HEK293T (cell line): ENCODE results near the gene PPP1R13B.

Experiments used
- CTCF ChIA-PET: fragments of 350-600 bp; formaldehyde crosslinking; extraction: SDS; loops from one replicate; lab custom pipeline; 2021; ENCODE audit warnings: antibody characterized with exemption, inconsistent platforms; lab: Yijun Ruan, JAX
- POLR2A ChIA-PET: fragments of 350-600 bp; formaldehyde crosslinking; extraction: SDS; loops from one replicate; lab custom pipeline; 2020; ENCODE audit warnings: antibody characterized with exemption, inconsistent platforms; lab: Yijun Ruan, JAX
- DNase-seq: peaks from one replicate; pipeline ENCODE4 v3.0.0; 2012; ENCODE audit warnings: mixed read lengths; ENCODE audit errors: extremely low spot score
- ARNT ChIP-seq: fragments of 450-650 bp; IDR thresholded peaks from 2 replicates; pipeline ENCODE4 v1.6.1; 2017; ENCODE audit warnings: mild to moderate bottlenecking
- BHLHE40 ChIP-seq: fragments of 450-650 bp; IDR thresholded peaks from 2 replicates; pipeline ENCODE4 v1.6.1; 2016; ENCODE audit warnings: mild to moderate bottlenecking, moderate library complexity, borderline replicate concordance
- CTBP1 ChIP-seq: fragments of 450-650 bp; IDR thresholded peaks from 2 replicates; pipeline ENCODE4 v1.6.1; 2016; ENCODE audit warnings: borderline replicate concordance
- ELF4 ChIP-seq: fragments of 450-650 bp; IDR thresholded peaks from 2 replicates; pipeline ENCODE4 v1.6.1; 2017; ENCODE audit warnings: antibody characterized with exemption
- FOXK2 ChIP-seq: fragments of 450-650 bp; IDR thresholded peaks from 2 replicates; pipeline ENCODE4 v1.6.1; 2016; ENCODE audit warnings: mild to moderate bottlenecking
- FOXM1 ChIP-seq: fragments of 450-650 bp; IDR thresholded peaks from 2 replicates; pipeline ENCODE4 v1.6.1; 2017; ENCODE audit warnings: mild to moderate bottlenecking, borderline replicate concordance
- HDGF ChIP-seq: fragments of 450-650 bp; IDR thresholded peaks from 2 replicates; pipeline ENCODE4 v1.6.1; 2017; ENCODE audit warnings: antibody characterized with exemption, borderline replicate concordance
- L3MBTL2 ChIP-seq: fragments of 450-650 bp; conservative IDR thresholded peaks from 2 replicates; pipeline ENCODE4 v1.6.1; 2016; ENCODE audit warnings: mild to moderate bottlenecking
- LEF1 ChIP-seq: fragments of 450-650 bp; IDR thresholded peaks from 2 replicates; pipeline ENCODE4 v1.6.1; 2017; ENCODE audit warnings: mild to moderate bottlenecking, borderline replicate concordance
- NFRKB ChIP-seq: fragments of 450-650 bp; IDR thresholded peaks from 2 replicates; pipeline ENCODE4 v1.6.1; 2016; ENCODE audit warnings: mild to moderate bottlenecking, moderate library complexity
- SP1 ChIP-seq: fragments of 450-650 bp; IDR thresholded peaks from 2 replicates; pipeline ENCODE4 v1.6.1; 2017
- SUZ12 ChIP-seq: fragments of 450-650 bp; IDR thresholded peaks from 2 replicates; pipeline ENCODE4 v1.6.1; 2016; ENCODE audit warnings: mild to moderate bottlenecking
- TARDBP ChIP-seq: fragments of 450-650 bp; IDR thresholded peaks from 2 replicates; pipeline ENCODE4 v1.6.1; 2016
- ZNF384 ChIP-seq: fragments of 450-650 bp; IDR thresholded peaks from 2 replicates; pipeline ENCODE4 v1.6.1; 2016
- TF ChIP-seq, protein P1 (sequence below): fragments of 450-650 bp; IDR thresholded peaks from 2 replicates; pipeline ENCODE4 v1.6.1; 2016

PPP1R13B gene

DNA sequence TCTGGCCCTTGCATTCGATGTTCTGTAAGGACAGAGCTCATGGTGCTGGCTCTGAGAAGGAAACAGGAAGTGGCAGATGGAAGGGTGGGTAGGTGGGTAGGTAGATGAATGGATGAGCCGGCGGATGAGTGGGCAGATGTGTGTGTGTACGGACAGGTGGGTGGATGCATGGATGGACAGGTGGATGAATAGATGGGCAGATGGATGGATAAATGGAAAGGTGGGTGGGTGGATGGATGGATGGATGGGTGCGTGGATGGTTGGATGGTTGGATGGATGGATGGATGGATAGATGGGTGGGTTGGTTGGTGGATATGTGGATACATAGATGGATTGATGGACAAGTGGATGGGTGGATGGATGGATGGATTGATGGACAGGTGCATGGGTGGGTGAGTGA lies 27.6 kb upstream of the PPP1R13B start:
- no peak for DNase-seq
- TF ChIP-seq, protein P1, sequence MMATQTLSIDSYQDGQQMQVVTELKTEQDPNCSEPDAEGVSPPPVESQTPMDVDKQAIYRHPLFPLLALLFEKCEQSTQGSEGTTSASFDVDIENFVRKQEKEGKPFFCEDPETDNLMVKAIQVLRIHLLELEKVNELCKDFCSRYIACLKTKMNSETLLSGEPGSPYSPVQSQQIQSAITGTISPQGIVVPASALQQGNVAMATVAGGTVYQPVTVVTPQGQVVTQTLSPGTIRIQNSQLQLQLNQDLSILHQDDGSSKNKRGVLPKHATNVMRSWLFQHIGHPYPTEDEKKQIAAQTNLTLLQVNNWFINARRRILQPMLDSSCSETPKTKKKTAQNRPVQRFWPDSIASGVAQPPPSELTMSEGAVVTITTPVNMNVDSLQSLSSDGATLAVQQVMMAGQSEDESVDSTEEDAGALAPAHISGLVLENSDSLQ, result no peak
- no peak for TF ChIP-seq ARNT
- POLR2A ChIA-PET, result no interaction called here
- CTCF ChIA-PET, result no interaction called here

DNA sequence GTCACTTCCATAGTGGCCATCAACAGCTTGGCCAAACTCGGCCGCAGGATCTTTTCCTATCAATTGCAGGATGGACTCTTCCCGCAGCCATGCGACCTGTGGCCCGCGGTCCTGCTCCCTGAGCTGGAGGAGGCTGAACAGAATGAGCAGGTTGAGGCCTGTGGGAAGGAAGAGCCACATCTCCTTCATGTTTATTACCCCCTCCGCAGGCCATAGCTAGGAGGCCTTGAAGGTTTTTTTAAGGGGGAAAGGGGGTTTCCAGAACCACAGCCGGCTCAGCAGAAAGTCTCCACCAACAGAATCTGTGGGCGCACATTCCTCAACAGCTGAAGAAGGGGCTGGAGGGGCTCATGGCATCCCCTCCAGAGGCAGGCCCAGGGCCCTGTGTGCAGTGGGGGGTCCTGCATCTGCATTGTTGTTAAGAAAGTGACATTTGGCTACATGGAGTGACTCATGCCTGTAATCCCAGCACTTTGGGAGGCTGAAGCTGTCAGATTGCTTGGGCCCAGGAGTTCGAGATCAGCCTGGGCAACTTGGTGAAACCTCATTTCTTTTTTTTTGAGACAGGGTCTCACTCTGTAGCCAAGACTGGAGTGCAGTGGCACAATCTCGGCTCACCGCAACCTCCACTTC lies 25.2 kb upstream of the PPP1R13B start:
- no peak for DNase-seq
- CTCF ChIA-PET, result interaction anchor here (0.7 kb wide), 1 partner anchor 31 kb away, joined by 6 read pairs; no protein-coding TSS in a partner anchor
- POLR2A ChIA-PET, result no interaction called here
- TF ChIP-seq TARDBP, result no peak
- TF ChIP-seq ZNF384, result no peak
- TF ChIP-seq HDGF, result no peak
- TF ChIP-seq SP1, result no peak
- TF ChIP-seq L3MBTL2, result no peak
- no peak for TF ChIP-seq NFRKB
- TF ChIP-seq, protein P1, result no peak
- TF ChIP-seq SUZ12, result no peak
- TF ChIP-seq LEF1, result no peak
- no peak for TF ChIP-seq CTBP1
- no peak for TF ChIP-seq ARNT

DNA sequence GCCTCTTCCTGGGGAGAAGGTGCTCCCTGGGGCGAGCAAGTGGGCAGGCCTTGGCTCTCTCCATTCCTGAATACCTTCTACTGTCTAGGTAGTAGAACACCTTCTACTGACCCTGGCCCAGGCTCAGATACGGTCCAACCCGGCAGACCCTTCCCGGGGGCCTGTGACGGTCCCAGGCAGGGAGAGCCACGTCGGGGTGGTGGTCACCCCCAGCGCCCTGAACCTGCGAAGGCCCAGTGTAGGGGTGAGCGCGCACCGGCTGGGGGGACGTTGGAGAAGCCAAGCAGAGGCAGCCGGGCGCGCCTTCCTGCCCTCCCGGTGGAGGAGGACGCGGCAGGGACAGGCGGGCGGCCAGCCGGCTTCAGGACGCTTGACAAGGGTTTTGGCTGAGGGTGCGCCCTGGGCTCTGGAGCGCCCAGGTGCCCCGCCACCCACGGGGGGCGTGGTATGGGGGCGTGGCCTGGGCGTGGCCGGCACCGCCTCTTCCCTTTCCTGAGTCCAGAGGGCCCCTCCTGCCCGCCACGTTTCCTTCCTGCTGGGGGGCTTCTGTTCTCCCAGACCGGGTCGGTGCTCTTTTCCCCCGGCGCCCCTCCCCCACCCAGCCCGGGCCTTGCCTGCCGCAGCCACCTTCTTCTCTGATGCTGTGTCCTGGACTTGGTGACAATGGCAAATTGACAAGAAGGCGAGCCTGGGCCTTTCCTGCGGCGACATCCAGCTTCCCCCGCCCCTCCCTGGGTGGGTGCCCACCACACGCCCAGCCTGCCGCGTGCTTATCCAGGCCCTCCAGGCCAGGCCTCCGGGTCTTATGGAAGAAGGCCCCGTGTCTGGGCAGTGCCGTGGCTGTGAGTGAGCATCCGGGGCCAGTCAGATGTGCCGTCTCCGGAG lies 24.5 kb upstream of the PPP1R13B start:
- DNase-seq, result no peak
- POLR2A ChIA-PET, result no interaction called here

DNA sequence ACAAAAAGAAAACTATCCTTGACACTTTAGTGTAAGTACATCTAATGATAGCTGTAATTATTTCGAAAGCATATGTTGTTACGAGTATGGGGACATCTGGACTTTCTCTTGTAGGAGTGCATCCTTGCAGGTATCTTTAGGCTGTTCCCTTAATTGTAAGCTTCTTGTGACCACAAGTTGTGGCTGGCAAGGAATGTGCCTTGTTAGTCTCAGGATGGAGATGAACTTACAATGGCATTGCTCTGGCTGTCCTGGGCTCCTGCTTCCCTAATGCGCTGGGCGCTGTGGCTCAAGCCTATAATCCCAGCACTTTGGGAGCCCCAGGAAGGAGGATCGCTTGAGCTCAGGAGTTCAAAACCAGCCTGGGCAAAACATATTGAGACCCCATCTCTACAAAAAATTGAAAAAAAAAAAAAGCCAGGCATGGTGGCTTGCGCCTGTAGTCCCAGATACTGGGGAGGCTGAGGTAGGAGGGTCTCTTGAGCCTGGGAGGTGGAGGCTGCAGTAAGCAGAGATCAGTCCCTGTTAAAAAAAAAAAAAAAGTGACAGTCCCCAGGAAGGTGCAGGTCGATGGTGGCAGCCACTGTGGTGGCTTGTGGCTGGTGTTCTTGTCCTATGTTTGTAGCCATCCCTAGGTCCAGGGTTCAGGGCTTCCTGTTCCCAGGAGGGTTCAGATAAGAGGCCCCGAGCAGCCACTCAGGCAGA lies 23.7 kb upstream of the PPP1R13B start:
- DNase-seq, result no peak
- POLR2A ChIA-PET, result no interaction called here
- CTCF ChIA-PET, result interaction anchor here (0.8 kb wide), 1 partner anchor 30 kb away, joined by 6 read pairs; no protein-coding TSS in a partner anchor
- TF ChIP-seq SP1 (no peak), NFRKB (no peak)

More for the DNA sequence above, 24.5 kb upstream of the PPP1R13B start:
- CTCF ChIA-PET, result interaction anchor here (0.7 kb wide), 1 partner anchor 32 kb away, joined by 6 read pairs; no protein-coding TSS in a partner anchor
- TF ChIP-seq BHLHE40 (no peak), SUZ12 (no peak), ELF4 (no peak), FOXM1 (no peak), NFRKB (no peak), FOXK2 (no peak), LEF1 (no peak), TARDBP (no peak), HDGF (no peak)
- TF ChIP-seq, protein P1, result no peak

DNA sequence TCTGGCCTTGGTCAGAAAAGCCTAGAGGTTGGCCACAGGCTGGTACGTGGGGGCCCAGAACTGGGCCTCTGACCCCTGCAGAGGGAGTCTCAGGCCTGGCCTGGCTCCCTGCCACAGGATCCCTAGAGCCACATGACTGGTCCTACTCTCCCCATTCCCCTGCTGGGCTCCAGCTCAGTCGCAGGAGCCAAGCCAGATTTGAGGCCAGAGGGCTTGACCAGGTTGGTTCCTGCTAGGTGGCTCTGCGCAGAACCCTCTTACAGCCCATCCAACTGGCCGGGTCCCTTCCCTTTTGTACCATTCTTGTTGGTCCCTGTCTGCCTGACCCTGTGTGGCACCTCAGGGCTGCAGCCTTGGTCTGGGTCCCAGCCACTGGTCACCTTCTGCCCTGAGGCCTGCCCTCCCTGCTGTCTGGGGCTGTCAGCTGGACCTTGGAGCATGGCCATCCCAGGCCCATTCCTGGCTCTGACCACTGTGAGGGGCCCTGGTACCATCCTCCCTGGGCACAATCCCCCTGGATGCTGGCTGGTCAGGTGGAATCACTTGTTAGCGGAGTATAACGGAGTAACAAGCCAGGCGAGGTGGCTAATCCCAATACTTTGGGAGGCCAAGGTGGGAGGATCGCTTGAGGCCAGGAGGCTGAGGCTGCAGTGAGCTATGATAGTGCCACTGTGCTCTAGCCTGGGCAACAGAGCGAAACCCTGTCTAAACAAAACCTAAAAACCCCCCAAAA lies 22.9 kb upstream of the PPP1R13B start:
- POLR2A ChIA-PET, result no interaction called here

More for the DNA sequence above, 22.9 kb upstream of the PPP1R13B start:
- DNase-seq, result no peak
- no peak for TF ChIP-seq FOXK2
- TF ChIP-seq ELF4, result no peak
- no peak for TF ChIP-seq ZNF384
- TF ChIP-seq TARDBP, result no peak
- no peak for TF ChIP-seq HDGF
- TF ChIP-seq SUZ12, result no peak
- CTCF ChIA-PET, result interaction anchor here (0.8 kb wide), 1 partner anchor 31 kb away, joined by 6 read pairs; no protein-coding TSS in a partner anchor
